ENCODE results near the gene NUS1.

DNA sequence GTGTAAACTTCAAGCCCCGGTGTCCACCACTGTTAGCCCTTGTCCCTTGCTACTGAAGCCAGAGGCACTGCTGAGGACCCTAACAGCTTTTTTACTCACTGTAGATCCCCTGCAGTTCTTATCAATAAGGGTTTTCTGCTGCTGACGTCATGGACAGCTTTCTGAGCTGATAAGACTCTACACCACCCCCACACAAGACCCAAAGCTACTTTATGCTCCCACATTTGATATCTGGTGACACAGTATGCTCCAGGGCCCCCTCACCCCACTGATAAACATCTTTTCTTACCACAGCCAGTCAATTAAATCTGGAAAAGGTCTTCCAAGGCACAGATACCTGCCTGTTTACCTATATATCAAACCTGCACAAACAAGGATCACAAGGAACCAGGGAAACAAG, 65.3 kb downstream of the NUS1 start:
- TF ChIP-seq, protein P1, sequence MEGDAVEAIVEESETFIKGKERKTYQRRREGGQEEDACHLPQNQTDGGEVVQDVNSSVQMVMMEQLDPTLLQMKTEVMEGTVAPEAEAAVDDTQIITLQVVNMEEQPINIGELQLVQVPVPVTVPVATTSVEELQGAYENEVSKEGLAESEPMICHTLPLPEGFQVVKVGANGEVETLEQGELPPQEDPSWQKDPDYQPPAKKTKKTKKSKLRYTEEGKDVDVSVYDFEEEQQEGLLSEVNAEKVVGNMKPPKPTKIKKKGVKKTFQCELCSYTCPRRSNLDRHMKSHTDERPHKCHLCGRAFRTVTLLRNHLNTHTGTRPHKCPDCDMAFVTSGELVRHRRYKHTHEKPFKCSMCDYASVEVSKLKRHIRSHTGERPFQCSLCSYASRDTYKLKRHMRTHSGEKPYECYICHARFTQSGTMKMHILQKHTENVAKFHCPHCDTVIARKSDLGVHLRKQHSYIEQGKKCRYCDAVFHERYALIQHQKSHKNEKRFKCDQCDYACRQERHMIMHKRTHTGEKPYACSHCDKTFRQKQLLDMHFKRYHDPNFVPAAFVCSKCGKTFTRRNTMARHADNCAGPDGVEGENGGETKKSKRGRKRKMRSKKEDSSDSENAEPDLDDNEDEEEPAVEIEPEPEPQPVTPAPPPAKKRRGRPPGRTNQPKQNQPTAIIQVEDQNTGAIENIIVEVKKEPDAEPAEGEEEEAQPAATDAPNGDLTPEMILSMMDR (conservative IDR thresholded peaks at IDR 0.05 in 1 of 2, IDR thresholded peaks at IDR 0.05 in 1 of 2; ENCODE audit: extremely low read depth in 1 of 2, insufficient read depth in 1 of 2, low read depth in 1 of 2, low read length in 2 of 2), result no peak
- TF ChIP-seq EZH2 (IDR thresholded peaks at IDR 0.05; ENCODE audit: borderline replicate concordance, low read length), result no peak
